T-helper 1 cell treated with Interleukin-12 subunit alpha and Interleukin-12 subunit beta and Interleukin-4 antibody, amounts not matched to agents 30 μg/mL and 1 μg/mL, for 36 hours (primary cell): ENCODE results near the gene RPS2.
"Not testable (repeated sequence)": the region's sequence is repeated elsewhere in the genome, so short reads cannot be mapped to it uniquely, and the experiment has no call there.

Source experiments
- H3K27ac Mint-ChIP-seq: one replicate; pipeline ENCODE4 v1.8.0; 2021; ENCODE audit warnings: mild to moderate bottlenecking, mixed read lengths
- H3K27me3 Mint-ChIP-seq: one replicate; pipeline ENCODE4 v1.8.0; 2021; ENCODE audit warnings: low read depth, mixed read lengths
- H3K36me3 Mint-ChIP-seq: one replicate; pipeline ENCODE4 v1.8.0; 2021; ENCODE audit warnings: low read depth, mixed read lengths
- H3K4me1 Mint-ChIP-seq: one replicate; pipeline ENCODE4 v1.8.0; 2021; ENCODE audit warnings: low read depth, mixed read lengths
- H3K4me3 Mint-ChIP-seq: one replicate; pipeline ENCODE4 v1.8.0; 2021; ENCODE audit warnings: mild to moderate bottlenecking, moderate library complexity, mixed read lengths
- H3K9me3 Mint-ChIP-seq: one replicate; pipeline ENCODE4 v1.8.0; 2021; ENCODE audit warnings: mixed read lengths

The RPS2 gene

GRCh38 chr16:1938910-1939309 lies 25.7 kb downstream of the RPS2 start:
- Mint-ChIP-seq H3K9me3 (no peaks in the 10 kb centered on the region), H3K4me3 (no peak overlapping the region), H3K27ac (no peak overlapping the region), H3K4me1 (peaks cover 14% of the 10 kb centered on the region), H3K36me3 (peaks cover 7% of the 10 kb centered on the region), H3K27me3 (no peaks in the 10 kb centered on the region)

DNA sequence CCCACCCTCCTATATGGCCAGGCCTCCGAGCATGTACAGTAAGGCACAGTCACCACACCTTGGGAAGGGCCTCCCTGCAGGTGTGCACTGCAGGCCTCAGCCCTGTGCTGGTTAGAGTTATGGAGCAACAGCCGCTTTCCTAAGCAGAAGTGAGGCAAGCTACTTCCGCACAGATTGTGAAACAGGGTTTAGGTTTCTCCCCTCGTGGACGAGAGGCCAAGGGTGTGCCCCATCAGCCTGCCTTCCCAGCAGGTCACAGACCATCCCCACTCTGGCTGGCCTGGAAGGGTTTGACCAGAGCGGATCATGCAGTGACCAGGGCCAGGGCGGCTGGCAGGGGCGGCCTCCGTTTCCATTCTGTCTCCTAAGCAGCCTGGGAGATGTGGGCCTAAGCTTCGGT lies 26.3 kb downstream of the RPS2 start:
- no peak overlapping the region for H3K4me3 Mint-ChIP-seq
- peaks cover 11% of the 10 kb centered on the region for H3K4me1 Mint-ChIP-seq
- peaks cover 7% of the 10 kb centered on the region for H3K36me3 Mint-ChIP-seq
- no peak overlapping the region for H3K27ac Mint-ChIP-seq
- H3K9me3 Mint-ChIP-seq: no peaks in the 10 kb centered on the region
- no peaks in the 10 kb centered on the region for H3K27me3 Mint-ChIP-seq

DNA sequence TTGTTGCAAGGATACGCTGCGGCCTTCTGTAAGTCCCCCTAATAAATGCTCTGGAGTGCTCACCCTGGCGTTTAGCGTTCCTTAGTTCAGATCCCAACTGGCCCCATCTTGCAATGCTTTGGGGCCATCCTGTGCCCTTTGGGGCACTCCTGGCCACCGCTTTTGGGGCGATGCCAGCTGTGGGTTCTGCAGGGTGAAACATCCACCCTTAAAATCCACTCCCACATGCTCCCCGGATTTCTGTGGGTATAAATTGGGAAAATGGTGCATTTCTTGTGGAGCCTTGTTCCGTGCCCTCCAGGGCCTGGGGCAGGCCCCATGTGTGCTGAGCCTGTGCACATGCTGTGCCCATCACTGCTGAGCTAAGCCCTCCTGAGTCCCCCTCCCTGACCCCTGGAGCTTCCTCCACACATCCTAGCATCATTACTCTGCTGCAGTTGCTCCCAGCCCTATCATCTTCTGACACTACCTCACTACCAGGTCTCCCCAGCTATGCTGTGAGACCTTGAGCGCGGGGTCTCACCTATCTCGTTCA lies 27.6 kb downstream of the RPS2 start:
- H3K27me3 Mint-ChIP-seq: no peaks in the 10 kb centered on the region
- H3K36me3 Mint-ChIP-seq: peaks cover 7% of the 10 kb centered on the region
- no peak overlapping the region for H3K27ac Mint-ChIP-seq
- H3K9me3 Mint-ChIP-seq: no peaks in the 10 kb centered on the region
- H3K4me1 Mint-ChIP-seq: peaks cover 9% of the 10 kb centered on the region
- no peak overlapping the region for H3K4me3 Mint-ChIP-seq

DNA sequence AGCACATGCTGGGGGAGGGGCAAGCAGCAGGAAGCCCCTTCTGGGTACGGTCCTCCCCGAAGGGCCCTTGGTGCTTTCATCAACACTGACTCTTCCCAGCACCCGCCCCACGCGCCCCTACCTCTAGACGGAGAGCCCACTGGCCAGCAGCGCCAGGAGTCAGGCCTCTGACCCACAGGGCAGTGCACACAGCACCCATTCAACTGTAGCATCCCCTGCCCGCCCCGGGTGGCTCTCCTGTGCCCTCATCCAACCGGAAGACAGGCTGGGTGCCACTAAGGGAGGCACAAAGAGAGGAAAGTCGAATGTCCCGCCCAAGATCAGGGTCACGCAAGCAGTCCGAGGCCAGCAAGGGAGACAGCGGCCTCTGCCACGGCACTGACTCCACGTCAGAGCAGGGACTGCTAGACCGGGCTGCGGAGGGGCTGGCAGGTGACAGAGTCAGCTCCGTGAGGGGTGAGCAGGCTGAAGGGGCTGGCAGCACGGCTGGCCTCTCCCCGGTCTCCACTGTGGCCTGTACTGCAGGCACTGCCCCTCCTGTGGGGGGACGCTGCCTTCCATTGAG lies 31.4 kb downstream of the RPS2 start:
- peaks cover 3% of the 10 kb centered on the region for H3K36me3 Mint-ChIP-seq
- no peak overlapping the region for H3K27ac Mint-ChIP-seq
- H3K9me3 Mint-ChIP-seq: no peaks in the 10 kb centered on the region
- H3K4me1 Mint-ChIP-seq: peaks cover 2% of the 10 kb centered on the region
- no peak overlapping the region for H3K4me3 Mint-ChIP-seq
- H3K27me3 Mint-ChIP-seq: peaks cover 6% of the 10 kb centered on the region

GRCh38 chr16:1932050-1933028 lies 32.3 kb downstream of the RPS2 start:
- peaks cover 2% of the 10 kb centered on the region for H3K4me1 Mint-ChIP-seq
- H3K36me3 Mint-ChIP-seq: no peaks in the 10 kb centered on the region
- no peaks in the 10 kb centered on the region for H3K9me3 Mint-ChIP-seq
- H3K27ac Mint-ChIP-seq: no peak overlapping the region
- H3K27me3 Mint-ChIP-seq: peaks cover 6% of the 10 kb centered on the region
- H3K4me3 Mint-ChIP-seq: no peak overlapping the region

DNA sequence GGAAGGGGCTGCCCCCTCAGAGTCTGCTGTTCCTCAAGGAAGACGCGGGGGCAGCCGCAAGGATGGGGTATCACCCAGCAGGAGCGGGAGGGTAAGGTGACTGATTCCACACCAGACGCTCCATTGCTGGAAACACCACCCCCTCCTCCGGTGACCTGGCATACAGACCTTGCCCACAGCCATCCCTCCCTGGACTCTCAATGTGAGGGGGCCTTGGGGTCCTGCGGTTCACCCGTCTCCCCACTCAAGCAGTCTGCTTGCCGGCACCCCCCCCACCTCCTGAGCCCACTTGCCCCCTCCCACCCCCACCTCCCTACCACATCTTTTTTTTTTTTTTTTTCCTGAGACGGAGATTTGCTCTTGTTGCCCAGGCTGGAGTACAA lies 34.3 kb downstream of the RPS2 start:
- H3K4me1 Mint-ChIP-seq: peaks cover 2% of the 10 kb centered on the region
- no peaks in the 10 kb centered on the region for H3K36me3 Mint-ChIP-seq
- H3K27ac Mint-ChIP-seq: no peak overlapping the region
- peaks cover 6% of the 10 kb centered on the region for H3K27me3 Mint-ChIP-seq
- no peak overlapping the region for H3K4me3 Mint-ChIP-seq
- no peaks in the 10 kb centered on the region for H3K9me3 Mint-ChIP-seq

GRCh38 chr16:1929578-1930337 lies 34.9 kb downstream of the RPS2 start:
- H3K9me3 Mint-ChIP-seq: no peaks in the 10 kb centered on the region
- no peak overlapping the region for H3K4me3 Mint-ChIP-seq
- no peak overlapping the region for H3K27ac Mint-ChIP-seq
- H3K4me1 Mint-ChIP-seq: peaks cover 2% of the 10 kb centered on the region
- no peaks in the 10 kb centered on the region for H3K36me3 Mint-ChIP-seq
- H3K27me3 Mint-ChIP-seq: peaks cover 9% of the 10 kb centered on the region

GRCh38 chr16:1929105-1929504 lies 35.5 kb downstream of the RPS2 start:
- H3K27ac Mint-ChIP-seq: peak overlapping the region; percentile 49
- H3K9me3 Mint-ChIP-seq: no peaks in the 10 kb centered on the region
- H3K4me3 Mint-ChIP-seq: peak overlapping the region; percentile 69
- peaks cover 2% of the 10 kb centered on the region for H3K4me1 Mint-ChIP-seq
- H3K36me3 Mint-ChIP-seq: no peaks in the 10 kb centered on the region
- H3K27me3 Mint-ChIP-seq: peaks cover 16% of the 10 kb centered on the region

GRCh38 chr16:1926271-1926670 lies 38.4 kb downstream of the RPS2 start:
- Mint-ChIP-seq H3K4me3 (no peak overlapping the region), H3K27me3 (peaks cover 35% of the 10 kb centered on the region), H3K9me3 (no peaks in the 10 kb centered on the region), H3K36me3 (no peaks in the 10 kb centered on the region), H3K4me1 (peaks cover 2% of the 10 kb centered on the region), H3K27ac (no peak overlapping the region)

DNA sequence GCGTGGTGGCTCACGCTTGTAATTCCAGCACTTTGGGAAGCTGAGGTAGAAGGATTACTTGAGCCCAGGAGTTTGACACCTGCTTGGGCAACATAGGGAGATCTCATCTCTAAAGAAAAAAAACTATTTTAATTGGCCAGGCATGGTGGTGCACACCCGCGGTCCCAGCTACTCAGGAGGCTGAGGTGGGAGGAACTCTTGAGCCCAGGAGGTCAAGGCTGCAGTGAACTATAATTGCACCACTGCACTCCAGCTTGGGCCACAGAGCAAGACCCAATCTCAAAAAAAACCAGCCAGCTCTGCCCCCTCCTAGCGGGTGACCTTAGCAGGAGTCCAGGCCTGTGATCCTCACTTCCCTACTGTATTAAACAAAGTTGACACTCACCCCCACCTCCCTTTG lies 40.5 kb downstream of the RPS2 start:
- no peak overlapping the region for H3K4me3 Mint-ChIP-seq
- peaks cover under 1% of the 10 kb centered on the region for H3K4me1 Mint-ChIP-seq
- H3K27ac Mint-ChIP-seq: no peak overlapping the region
- H3K27me3 Mint-ChIP-seq: peaks cover 48% of the 10 kb centered on the region
- no peaks in the 10 kb centered on the region for H3K9me3 Mint-ChIP-seq
- H3K36me3 Mint-ChIP-seq: no peaks in the 10 kb centered on the region

DNA sequence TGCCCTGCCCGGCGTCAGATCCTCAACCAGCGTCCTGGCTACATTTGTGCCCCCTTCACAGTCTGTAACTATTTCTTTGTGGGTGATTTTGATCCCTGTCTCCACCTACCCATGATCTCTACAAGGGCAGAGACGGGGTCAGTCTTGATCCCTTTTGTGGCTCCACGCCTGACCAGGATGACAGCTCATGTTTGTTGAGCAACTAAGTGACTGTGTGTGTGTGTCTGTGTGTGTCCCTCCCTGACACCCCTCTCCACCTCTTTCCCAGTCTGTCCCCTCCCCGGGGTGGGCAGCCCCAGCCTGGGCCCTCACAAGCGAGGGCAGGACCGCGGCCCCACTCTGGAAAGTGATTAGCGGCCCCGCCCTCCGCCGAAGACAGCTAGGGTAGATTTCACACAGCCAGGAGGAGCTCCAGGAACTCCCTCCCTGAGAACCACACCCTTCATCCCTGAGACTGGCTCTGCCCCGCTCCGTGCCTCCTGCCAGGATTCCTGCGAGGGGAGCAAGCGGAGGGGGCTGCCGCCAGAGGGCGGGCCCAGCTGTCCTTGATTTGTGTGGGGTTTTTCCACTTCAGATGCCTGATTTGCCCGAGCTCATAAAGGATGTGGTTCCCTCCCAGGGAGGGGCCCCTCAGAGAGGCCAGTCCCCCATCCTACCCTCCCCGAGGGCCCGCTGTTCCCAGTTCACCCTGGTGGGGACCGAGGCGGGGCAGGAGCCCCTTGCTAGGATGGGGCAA lies 41.2 kb downstream of the RPS2 start:
- H3K9me3 Mint-ChIP-seq: no peaks in the 10 kb centered on the region
- H3K4me3 Mint-ChIP-seq: no peak overlapping the region
- no peaks in the 10 kb centered on the region for H3K4me1 Mint-ChIP-seq
- no peak overlapping the region for H3K27ac Mint-ChIP-seq
- no peaks in the 10 kb centered on the region for H3K36me3 Mint-ChIP-seq
- H3K27me3 Mint-ChIP-seq: peaks cover 53% of the 10 kb centered on the region

- no peak overlapping the region for H3K27ac Mint-ChIP-seq
- no peak overlapping the region for H3K4me3 Mint-ChIP-seq
- no peaks in the 10 kb centered on the region for H3K4me1 Mint-ChIP-seq
- no peaks in the 10 kb centered on the region for H3K9me3 Mint-ChIP-seq
- peaks cover 56% of the 10 kb centered on the region for H3K27me3 Mint-ChIP-seq
- no peaks in the 10 kb centered on the region for H3K36me3 Mint-ChIP-seq
Observed at GRCh38 chr16:1922357-1922756, 42.3 kb downstream of the RPS2 start.

DNA sequence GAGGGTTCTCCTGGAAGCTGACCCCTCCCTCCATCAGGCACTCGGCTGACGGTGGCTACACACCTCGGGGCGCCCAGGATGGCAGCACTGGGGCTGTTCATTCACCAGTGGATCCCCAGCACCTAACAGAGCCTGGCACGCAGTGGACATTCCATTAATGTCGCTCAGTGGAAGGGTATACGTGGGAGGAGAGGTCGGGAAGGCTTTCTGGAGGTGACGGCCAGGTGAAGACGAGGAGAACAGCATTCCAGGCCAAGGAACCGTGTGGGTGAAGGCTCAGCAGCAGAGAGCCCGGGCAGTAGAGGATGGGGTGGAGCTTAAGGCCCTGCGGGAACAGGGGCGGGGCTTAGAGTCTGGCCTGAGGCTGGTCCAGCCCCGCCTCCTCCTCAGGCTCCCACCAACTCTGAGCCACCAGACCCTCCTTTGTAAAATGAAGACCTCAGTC lies 43.9 kb downstream of the RPS2 start:
- Mint-ChIP-seq H3K36me3 (no peaks in the 10 kb centered on the region), H3K9me3 (no peaks in the 10 kb centered on the region), H3K4me3 (no peak overlapping the region), H3K27ac (no peak overlapping the region), H3K4me1 (no peaks in the 10 kb centered on the region), H3K27me3 (peaks cover 72% of the 10 kb centered on the region)

- not testable (repeated sequence) for H3K27ac Mint-ChIP-seq, H3K9me3 Mint-ChIP-seq, H3K4me3 Mint-ChIP-seq, H3K4me1 Mint-ChIP-seq, H3K36me3 Mint-ChIP-seq
- H3K27me3 Mint-ChIP-seq: peaks cover 79% of the 10 kb centered on the region
Observed at GRCh38 chr16:1920122-1920521, 44.5 kb downstream of the RPS2 start.
